ENCODE results near the gene HOXB8.

DNA sequence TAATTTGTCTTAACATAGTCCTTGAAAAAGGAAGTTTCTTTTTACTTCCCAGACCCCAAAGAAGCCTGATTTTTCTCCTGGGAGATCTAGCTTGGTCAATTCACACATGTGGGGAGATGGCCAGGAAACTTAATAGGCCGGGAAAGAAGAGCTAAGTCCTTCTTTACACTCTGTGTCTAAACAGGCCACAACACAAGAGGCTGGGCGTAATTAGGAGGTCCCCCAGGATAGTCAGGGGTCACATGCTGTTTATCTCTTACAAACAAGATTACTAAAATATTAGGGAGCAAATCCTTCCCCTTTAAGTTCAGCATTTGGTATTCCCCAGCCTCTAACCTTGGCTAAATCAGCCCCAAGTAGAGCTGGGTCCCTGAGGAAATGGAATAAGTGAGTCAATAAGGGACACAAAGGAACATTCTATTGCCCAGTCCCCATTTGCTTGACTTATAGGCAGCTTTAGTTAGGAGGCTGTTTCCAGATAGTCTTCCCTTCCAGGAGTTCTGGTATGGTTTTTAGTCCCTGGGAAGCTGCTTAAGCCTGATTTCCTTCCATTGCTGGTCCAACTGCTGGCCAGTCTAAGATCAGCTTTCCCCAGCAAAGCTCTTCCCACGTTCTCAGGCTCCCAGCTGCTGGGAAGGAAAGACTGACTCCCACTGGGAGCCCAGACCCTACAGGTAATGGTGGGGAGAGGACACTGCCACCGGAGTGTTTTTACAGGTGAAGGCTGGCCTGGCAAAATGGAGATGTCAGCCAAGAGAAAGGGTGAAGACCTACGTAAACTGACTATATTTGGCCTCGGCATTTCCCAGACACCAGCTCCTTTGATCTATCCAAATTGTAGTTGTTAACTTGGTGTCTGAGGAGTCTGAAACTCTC is 25.1 kb upstream of the HOXB8 start:
- TF ChIP-seq SIN3A (IDR thresholded peaks at IDR 0.05; ENCODE audit: borderline replicate concordance, insufficient read depth, low read depth, low read length) = no peak
- TF ChIP-seq POLR2AphosphoS5 (IDR thresholded peaks at IDR 0.05; ENCODE audit: low read depth, low read length) = no peak
